H1 (cell line): ENCODE data around the gene ARSB. TPM values are rescaled to one million over a fixed set of nuclear protein-coding genes. Genes with fewer than 3 reads are reported as not detected.

Source experiments
- BRCA1 ChIP-seq: IDR thresholded peaks from 2 replicates; pipeline ENCODE4 v1.6.1; 2012; ENCODE audit warnings: low read depth, low read length, improper control_type of control experiment
- CHD2 ChIP-seq: IDR thresholded peaks from 2 replicates; pipeline ENCODE4 v1.6.1; 2012; ENCODE audit warnings: low read length, improper control_type of control experiment
- KDM1A ChIP-seq: fragments of 200-600, 300-600 bp; sonication (generic); IDR thresholded peaks from 2 replicates; pipeline ENCODE4 v1.7.1; 2016; ENCODE audit warnings: mild to moderate bottlenecking, low read length, borderline replicate concordance
- PHF8 ChIP-seq: fragments of 200-600 bp; sonication (generic); conservative IDR thresholded peaks from 2 replicates; pipeline ENCODE4 v1.7.1; 2012; ENCODE audit warnings: low read depth, mild to moderate bottlenecking, inconsistent platforms, low read length, moderate library complexity
- SP1 ChIP-seq: IDR thresholded peaks from 2 replicates; pipeline ENCODE4 v1.6.1; 2011; ENCODE audit warnings: low read depth, low read length
- TCF12 ChIP-seq: IDR thresholded peaks from 2 replicates; pipeline ENCODE4 v1.6.1; 2011; ENCODE audit warnings: low read depth, mild to moderate bottlenecking, low read length
- YY1 ChIP-seq: IDR thresholded peaks from 2 replicates; pipeline ENCODE4 v1.6.1; 2011; ENCODE audit warnings: low read depth, mild to moderate bottlenecking, low read length
- polyA plus RNA-seq, 7 experiments: library from polyadenylated mRNA; depleted of rRNA in 3 of 7; stranded (reverse) in 5 of 7; unstranded in 2 of 7; fragments of >200 nt in 5 of 7; fragments of 200-250 nt in 2 of 7; gene quantifications; 1 replicate in 5 of 7; 2 replicates in 1 of 7; 4 replicates in 1 of 7; pipeline versions ENCODE4 v1.2.1 to v1.2.3, GENCODE V29; 2011 to 2013; ENCODE audit warnings: missing spikeins in 2 of 7, mixed read lengths in 2 of 7
- total RNA-seq: library from RNA; stranded (reverse); fragmentation: NEBNext Ultra II Directional; extraction: Animal tissue kit (Norgen Biotek cat#: 25700); gene quantifications from 2 replicates; pipeline ENCODE4 v1.2.1, GENCODE V29; 2021
- TF ChIP-seq, protein P1 (sequence below): fragments of 300-600 bp; sonication (generic); IDR thresholded peaks from 2 replicates; pipeline ENCODE4 v1.7.1; 2012; ENCODE audit warnings: low read length, moderate library complexity, mild to moderate bottlenecking, inconsistent platforms; ENCODE audit not compliant: insufficient replicate concordance
- TF ChIP-seq, protein P2 (sequence below), 3 experiments: IDR thresholded peaks; 1 replicate in 2 of 3; 2 replicates in 1 of 3; pipeline versions ENCODE4 v1.5.1 to v1.6.1; 2011; ENCODE audit warnings: low read length in 3 of 3, mild to moderate bottlenecking in 3 of 3, inconsistent platforms in 2 of 3, low read depth in 1 of 3, moderate library complexity in 1 of 3; ENCODE audit not compliant: insufficient read depth in 1 of 3; ENCODE audit errors: control extremely low read depth in 1 of 3

ARSB gene
- total and polyA plus RNA-seq, 2 of the 8 experiments (the other 6 are each of a cell fraction or from before 2014, with no cell fraction given), result 6.4 to 13.9 TPM

DNA sequence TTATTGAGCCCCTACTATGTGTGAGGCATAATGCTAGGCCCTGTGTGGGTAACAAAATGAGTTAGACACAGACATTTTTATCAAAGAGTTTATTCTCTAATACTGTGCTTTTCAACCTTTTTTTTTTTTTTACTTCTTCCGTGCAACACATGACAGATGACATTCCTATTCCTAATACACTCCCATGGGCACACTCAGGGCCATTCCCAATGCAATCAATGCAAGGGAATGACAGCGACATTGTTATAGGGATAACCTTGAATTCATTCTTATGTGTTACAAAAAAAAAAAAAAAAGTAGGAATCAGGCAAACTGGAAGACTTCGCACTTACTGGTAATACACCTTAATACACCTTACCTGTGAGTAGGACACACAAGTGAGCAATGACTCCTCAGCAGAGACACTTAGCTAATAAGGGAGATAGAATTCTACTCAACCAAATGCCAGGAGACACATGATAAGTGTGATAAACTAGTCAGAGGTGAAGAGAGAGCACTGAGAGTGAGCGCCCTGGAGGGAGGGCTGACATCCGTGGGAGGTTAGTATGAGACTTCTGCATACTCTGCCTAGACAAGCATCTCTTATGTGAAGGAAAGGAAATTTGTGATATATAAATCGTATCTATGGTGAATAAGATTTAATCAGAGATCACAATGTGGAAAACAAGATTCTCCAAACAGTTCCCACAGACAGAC is 21.0 kb upstream of the ARSB start (continued):
- TF ChIP-seq, protein P1, sequence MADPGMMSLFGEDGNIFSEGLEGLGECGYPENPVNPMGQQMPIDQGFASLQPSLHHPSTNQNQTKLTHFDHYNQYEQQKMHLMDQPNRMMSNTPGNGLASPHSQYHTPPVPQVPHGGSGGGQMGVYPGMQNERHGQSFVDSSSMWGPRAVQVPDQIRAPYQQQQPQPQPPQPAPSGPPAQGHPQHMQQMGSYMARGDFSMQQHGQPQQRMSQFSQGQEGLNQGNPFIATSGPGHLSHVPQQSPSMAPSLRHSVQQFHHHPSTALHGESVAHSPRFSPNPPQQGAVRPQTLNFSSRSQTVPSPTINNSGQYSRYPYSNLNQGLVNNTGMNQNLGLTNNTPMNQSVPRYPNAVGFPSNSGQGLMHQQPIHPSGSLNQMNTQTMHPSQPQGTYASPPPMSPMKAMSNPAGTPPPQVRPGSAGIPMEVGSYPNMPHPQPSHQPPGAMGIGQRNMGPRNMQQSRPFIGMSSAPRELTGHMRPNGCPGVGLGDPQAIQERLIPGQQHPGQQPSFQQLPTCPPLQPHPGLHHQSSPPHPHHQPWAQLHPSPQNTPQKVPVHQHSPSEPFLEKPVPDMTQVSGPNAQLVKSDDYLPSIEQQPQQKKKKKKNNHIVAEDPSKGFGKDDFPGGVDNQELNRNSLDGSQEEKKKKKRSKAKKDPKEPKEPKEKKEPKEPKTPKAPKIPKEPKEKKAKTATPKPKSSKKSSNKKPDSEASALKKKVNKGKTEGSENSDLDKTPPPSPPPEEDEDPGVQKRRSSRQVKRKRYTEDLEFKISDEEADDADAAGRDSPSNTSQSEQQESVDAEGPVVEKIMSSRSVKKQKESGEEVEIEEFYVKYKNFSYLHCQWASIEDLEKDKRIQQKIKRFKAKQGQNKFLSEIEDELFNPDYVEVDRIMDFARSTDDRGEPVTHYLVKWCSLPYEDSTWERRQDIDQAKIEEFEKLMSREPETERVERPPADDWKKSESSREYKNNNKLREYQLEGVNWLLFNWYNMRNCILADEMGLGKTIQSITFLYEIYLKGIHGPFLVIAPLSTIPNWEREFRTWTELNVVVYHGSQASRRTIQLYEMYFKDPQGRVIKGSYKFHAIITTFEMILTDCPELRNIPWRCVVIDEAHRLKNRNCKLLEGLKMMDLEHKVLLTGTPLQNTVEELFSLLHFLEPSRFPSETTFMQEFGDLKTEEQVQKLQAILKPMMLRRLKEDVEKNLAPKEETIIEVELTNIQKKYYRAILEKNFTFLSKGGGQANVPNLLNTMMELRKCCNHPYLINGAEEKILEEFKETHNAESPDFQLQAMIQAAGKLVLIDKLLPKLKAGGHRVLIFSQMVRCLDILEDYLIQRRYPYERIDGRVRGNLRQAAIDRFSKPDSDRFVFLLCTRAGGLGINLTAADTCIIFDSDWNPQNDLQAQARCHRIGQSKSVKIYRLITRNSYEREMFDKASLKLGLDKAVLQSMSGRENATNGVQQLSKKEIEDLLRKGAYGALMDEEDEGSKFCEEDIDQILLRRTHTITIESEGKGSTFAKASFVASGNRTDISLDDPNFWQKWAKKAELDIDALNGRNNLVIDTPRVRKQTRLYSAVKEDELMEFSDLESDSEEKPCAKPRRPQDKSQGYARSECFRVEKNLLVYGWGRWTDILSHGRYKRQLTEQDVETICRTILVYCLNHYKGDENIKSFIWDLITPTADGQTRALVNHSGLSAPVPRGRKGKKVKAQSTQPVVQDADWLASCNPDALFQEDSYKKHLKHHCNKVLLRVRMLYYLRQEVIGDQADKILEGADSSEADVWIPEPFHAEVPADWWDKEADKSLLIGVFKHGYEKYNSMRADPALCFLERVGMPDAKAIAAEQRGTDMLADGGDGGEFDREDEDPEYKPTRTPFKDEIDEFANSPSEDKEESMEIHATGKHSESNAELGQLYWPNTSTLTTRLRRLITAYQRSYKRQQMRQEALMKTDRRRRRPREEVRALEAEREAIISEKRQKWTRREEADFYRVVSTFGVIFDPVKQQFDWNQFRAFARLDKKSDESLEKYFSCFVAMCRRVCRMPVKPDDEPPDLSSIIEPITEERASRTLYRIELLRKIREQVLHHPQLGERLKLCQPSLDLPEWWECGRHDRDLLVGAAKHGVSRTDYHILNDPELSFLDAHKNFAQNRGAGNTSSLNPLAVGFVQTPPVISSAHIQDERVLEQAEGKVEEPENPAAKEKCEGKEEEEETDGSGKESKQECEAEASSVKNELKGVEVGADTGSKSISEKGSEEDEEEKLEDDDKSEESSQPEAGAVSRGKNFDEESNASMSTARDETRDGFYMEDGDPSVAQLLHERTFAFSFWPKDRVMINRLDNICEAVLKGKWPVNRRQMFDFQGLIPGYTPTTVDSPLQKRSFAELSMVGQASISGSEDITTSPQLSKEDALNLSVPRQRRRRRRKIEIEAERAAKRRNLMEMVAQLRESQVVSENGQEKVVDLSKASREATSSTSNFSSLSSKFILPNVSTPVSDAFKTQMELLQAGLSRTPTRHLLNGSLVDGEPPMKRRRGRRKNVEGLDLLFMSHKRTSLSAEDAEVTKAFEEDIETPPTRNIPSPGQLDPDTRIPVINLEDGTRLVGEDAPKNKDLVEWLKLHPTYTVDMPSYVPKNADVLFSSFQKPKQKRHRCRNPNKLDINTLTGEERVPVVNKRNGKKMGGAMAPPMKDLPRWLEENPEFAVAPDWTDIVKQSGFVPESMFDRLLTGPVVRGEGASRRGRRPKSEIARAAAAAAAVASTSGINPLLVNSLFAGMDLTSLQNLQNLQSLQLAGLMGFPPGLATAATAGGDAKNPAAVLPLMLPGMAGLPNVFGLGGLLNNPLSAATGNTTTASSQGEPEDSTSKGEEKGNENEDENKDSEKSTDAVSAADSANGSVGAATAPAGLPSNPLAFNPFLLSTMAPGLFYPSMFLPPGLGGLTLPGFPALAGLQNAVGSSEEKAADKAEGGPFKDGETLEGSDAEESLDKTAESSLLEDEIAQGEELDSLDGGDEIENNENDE, result no peak
- TF ChIP-seq TCF12 (no peak), KDM1A (no peak), SP1 (no peak), BRCA1 (no peak), YY1 (no peak), PHF8 (no peak), CHD2 (no peak)
- TF ChIP-seq, protein P2, sequence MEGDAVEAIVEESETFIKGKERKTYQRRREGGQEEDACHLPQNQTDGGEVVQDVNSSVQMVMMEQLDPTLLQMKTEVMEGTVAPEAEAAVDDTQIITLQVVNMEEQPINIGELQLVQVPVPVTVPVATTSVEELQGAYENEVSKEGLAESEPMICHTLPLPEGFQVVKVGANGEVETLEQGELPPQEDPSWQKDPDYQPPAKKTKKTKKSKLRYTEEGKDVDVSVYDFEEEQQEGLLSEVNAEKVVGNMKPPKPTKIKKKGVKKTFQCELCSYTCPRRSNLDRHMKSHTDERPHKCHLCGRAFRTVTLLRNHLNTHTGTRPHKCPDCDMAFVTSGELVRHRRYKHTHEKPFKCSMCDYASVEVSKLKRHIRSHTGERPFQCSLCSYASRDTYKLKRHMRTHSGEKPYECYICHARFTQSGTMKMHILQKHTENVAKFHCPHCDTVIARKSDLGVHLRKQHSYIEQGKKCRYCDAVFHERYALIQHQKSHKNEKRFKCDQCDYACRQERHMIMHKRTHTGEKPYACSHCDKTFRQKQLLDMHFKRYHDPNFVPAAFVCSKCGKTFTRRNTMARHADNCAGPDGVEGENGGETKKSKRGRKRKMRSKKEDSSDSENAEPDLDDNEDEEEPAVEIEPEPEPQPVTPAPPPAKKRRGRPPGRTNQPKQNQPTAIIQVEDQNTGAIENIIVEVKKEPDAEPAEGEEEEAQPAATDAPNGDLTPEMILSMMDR (IDR thresholded peaks at IDR 0.05; ENCODE audit: control extremely low read depth in 1 of 3, insufficient read depth in 1 of 3, low read depth in 1 of 3, low read length in 3 of 3), result no peak
